ENCODE results near the gene TDRD7. TPM values are rescaled to one million over a fixed set of nuclear protein-coding genes. Genes with fewer than 3 reads are reported as not detected.

Gene TDRD7, protein sequence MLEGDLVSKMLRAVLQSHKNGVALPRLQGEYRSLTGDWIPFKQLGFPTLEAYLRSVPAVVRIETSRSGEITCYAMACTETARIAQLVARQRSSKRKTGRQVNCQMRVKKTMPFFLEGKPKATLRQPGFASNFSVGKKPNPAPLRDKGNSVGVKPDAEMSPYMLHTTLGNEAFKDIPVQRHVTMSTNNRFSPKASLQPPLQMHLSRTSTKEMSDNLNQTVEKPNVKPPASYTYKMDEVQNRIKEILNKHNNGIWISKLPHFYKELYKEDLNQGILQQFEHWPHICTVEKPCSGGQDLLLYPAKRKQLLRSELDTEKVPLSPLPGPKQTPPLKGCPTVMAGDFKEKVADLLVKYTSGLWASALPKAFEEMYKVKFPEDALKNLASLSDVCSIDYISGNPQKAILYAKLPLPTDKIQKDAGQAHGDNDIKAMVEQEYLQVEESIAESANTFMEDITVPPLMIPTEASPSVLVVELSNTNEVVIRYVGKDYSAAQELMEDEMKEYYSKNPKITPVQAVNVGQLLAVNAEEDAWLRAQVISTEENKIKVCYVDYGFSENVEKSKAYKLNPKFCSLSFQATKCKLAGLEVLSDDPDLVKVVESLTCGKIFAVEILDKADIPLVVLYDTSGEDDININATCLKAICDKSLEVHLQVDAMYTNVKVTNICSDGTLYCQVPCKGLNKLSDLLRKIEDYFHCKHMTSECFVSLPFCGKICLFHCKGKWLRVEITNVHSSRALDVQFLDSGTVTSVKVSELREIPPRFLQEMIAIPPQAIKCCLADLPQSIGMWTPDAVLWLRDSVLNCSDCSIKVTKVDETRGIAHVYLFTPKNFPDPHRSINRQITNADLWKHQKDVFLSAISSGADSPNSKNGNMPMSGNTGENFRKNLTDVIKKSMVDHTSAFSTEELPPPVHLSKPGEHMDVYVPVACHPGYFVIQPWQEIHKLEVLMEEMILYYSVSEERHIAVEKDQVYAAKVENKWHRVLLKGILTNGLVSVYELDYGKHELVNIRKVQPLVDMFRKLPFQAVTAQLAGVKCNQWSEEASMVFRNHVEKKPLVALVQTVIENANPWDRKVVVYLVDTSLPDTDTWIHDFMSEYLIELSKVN
- total RNA-seq: 11.2 and 13.2 TPM in 2 replicates

DNA sequence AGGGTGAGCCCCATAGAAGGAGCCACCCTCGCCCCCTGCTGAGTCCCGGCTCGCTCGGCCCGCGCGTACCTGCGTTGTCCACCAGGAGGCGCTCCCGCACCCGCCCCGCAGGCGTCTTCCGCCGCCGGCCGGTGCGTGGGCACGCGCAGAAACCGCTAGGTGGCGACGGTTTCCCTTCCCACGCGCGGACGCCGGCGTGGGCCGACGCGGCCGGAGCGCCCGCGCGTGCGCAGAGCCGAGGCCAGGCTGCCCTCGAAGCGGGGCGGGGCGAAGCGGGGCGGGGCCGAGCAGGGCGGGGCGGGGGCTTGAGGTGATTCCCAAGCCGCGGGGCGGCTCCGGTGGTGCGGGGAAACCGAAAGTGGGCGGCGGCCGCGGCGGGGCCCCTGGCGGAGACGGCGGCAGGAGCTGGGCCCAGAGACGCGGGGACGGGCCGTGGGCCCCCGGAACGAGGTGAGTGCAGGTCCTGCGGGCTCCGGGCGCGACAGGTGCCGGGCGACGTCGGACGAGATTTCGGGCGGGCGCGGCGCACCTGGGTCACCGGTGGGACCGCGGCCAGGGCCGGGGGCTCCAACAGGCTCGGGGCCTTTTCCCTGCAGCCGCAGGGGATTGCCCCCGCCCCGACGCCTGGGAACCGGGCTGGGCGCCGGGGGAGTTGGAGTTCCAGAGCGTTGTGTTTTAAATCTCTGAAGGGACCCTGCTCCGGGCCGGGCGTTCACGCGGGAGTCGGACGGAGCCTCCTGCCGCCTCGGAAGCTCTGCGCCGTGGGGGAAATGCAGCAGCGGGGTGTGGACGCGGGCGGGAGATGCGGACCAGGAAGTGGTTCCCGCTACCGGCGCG, at the start of gene TDRD7:
Gene TDRD7, plus strand, starts transcription at position 308 of the 837 bp plus-strand sequence. CDS start 16,370 bp downstream, outside the sequence.

DNA sequence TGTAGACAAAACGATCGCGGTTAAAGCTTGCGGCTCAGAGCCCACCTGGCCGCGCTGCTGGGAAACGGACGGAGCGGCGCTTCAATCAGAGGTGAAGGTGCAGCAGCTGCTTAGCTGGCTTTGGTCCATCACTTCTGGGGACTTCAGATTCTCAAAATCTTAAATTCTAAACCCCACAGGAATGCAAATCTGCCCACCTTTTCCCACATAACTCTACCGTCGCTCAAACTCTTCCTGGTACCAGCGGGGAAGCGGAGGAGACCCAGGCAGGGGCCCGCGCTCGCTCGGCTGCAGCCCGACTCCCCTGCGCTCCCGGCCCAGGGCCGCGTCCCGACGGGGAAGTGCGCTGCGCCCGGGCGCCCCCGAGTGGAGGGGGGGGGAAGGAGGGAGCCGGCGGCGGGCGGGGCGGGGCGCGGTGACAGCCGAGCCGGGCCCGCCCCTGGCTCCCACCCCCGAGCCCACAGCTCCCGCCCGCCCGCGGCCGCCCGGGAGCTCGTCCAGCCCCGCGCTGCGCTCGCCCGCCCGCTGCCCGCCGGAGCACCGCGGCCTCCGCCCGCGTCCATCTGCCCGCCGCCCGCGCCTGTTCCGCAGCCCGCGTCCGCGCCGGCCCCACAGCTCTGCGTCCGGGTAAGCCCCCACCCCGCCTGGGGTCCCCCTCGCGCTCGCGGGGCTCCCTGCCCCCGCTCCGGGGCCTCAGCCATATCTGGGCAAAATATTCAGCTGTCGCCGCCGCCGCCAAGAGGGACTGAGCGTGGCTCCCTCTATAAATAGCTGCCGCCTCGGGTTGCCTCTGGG, 89.5 kb downstream of the TDRD7 start, which contains the start of gene TMOD1:
Gene TMOD1, plus strand, starts transcription at position 490 of the 795 bp plus-strand sequence. CDS start 22,523 bp downstream, outside the sequence.

Other genes with a start within 250 kb of the TDRD7 start
- gene CCDC180, start 104.4 kb upstream of the TDRD7 start, total RNA-seq: 0.56 and 1.1 TPM in 2 replicates
- gene TMOD1, start 89.6 kb downstream of the TDRD7 start, total RNA-seq: 0.09 and 0.28 TPM in 2 replicates
- 13.8 and 18.4 TPM in 2 replicates for gene TSTD2, start 221.3 kb downstream of the TDRD7 start, total RNA-seq
- gene NCBP1, start 221.7 kb downstream of the TDRD7 start, total RNA-seq: 45.4 and 48.0 TPM in 2 replicates

All from endothelial cell of coronary artery (primary cell).